GM06990 (cell line): ENCODE data around the gene ETV6.

Source experiments
- DNase-seq: peaks from one replicate; pipeline ENCODE4 v3.0.0-alpha.2; 2011; ENCODE audit not compliant: insufficient read length; ENCODE audit errors: extremely low read depth
- H3K27me3 ChIP-seq: replicated peaks from 2 replicates; pipeline ENCODE4 v1.6.0; 2011; ENCODE audit warnings: low read length; ENCODE audit not compliant: control insufficient read depth, insufficient read depth
- H3K36me3 ChIP-seq: 2 replicates; pipeline ENCODE4 v1.5.1; 2011; ENCODE audit warnings: low read length; ENCODE audit not compliant: control insufficient read depth, insufficient read depth
- H3K4me3 ChIP-seq: replicated peaks from 2 replicates; pipeline ENCODE4 v1.5.1; 2011; ENCODE audit warnings: low read depth, mild to moderate bottlenecking, control low read depth, low read length
- TF ChIP-seq, protein P1 (sequence below): IDR thresholded peaks from 2 replicates; pipeline ENCODE4 v1.5.1; 2011; ENCODE audit warnings: low read length, control low read depth, mild to moderate bottlenecking, inconsistent platforms; ENCODE audit not compliant: insufficient read depth, poor library complexity, severe bottlenecking

ETV6 gene

DNA sequence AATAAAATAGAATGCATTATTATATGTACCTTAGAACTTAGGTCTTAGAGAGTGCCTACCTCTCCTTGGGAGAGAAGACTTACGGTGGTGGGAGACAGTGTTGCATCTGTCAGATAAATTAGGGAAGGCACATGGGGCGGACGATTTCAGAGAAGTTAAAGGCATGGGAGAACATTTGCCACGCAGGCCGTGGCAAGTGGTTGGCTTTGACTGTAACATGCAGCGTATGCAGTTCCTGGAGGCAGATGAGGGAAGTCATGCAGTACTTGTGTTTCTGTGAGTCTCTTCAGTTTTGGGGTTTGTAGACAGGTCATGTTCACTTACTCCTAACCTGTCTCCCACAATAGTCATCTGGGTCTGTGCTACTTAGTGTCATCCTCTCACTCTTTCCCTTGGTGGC, 43.6 kb downstream of the ETV6 start:
- no peak overlapping the region for H3K4me3 ChIP-seq
- peaks cover 7% of the 10 kb centered on the region for H3K36me3 ChIP-seq
- TF ChIP-seq, protein P1, sequence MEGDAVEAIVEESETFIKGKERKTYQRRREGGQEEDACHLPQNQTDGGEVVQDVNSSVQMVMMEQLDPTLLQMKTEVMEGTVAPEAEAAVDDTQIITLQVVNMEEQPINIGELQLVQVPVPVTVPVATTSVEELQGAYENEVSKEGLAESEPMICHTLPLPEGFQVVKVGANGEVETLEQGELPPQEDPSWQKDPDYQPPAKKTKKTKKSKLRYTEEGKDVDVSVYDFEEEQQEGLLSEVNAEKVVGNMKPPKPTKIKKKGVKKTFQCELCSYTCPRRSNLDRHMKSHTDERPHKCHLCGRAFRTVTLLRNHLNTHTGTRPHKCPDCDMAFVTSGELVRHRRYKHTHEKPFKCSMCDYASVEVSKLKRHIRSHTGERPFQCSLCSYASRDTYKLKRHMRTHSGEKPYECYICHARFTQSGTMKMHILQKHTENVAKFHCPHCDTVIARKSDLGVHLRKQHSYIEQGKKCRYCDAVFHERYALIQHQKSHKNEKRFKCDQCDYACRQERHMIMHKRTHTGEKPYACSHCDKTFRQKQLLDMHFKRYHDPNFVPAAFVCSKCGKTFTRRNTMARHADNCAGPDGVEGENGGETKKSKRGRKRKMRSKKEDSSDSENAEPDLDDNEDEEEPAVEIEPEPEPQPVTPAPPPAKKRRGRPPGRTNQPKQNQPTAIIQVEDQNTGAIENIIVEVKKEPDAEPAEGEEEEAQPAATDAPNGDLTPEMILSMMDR, result no peak
- no peak for DNase-seq
- H3K27me3 ChIP-seq, result no peaks in the 10 kb centered on the region

DNA sequence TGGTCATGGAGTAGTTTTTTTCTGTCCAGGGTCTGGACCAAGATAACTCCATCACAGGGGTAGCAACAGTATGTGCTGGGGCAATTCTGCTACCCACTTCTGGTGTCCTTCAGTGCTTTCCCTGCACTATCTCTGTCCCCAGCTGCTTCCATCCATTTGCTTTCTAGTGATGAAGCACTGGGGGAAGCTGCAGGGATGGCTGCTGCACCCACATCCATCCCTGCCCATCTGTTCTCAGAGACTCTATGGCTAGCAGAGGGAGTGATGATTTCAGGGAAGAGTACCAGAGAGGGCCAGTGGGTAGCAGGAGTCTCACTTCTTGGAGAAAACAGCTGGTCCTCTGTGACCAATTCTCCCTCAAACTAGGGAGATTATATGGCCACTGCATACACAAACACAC, 44.1 kb downstream of the ETV6 start:
- TF ChIP-seq, protein P1, result no peak
- Histone ChIP-seq H3K36me3 (peaks cover 7% of the 10 kb centered on the region), H3K4me3 (no peak overlapping the region), H3K27me3 (no peaks in the 10 kb centered on the region)
- DNase-seq, result no peak

DNA sequence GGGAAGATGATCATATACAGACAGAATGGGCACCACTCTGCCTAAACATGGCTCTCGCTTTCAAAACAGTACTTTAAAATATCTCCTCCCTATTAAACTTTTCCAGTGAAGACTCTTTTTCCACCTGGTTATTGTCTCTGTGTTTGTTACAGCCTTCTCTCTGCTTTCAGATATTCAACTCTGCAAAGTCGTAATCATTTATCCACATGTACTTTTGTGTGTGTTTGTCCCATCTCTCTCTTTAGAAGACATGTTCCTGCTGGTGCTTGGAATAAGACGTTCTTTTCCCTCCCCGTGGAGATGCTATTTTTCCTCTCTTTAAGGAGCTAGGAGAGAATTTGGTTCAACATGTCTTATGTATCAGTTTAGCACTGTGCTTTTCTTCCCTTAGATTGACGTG, 45.1 kb downstream of the ETV6 start:
- TF ChIP-seq, protein P1, result no peak
- Histone ChIP-seq H3K27me3 (no peaks in the 10 kb centered on the region), H3K36me3 (peaks cover 7% of the 10 kb centered on the region), H3K4me3 (no peak overlapping the region)
- no peak for DNase-seq

DNA sequence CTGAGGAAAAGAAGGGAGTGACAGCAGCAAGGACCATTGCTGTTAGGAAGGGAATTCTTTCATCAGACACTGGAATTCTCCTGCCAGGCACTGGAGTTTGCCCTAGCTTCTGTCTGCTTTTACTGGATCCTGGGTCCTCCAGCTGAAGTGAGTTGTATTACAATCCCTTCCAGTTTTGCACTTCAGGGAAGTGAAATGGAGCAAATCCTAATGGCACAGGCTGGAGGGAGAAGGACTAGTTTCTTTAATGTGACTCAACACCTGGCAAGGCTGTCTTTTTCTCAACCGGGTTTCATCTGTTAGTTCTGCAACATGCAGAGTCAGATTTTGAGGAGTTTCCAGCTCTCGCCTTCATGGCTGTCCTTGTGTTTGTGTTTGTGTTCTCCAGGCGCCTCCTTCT, 45.8 kb downstream of the ETV6 start:
- TF ChIP-seq, protein P1, result no peak
- H3K27me3 ChIP-seq, result no peaks in the 10 kb centered on the region
- DNase-seq, result no peak
- peaks cover 4% of the 10 kb centered on the region for H3K36me3 ChIP-seq
- H3K4me3 ChIP-seq, result no peak overlapping the region

DNA sequence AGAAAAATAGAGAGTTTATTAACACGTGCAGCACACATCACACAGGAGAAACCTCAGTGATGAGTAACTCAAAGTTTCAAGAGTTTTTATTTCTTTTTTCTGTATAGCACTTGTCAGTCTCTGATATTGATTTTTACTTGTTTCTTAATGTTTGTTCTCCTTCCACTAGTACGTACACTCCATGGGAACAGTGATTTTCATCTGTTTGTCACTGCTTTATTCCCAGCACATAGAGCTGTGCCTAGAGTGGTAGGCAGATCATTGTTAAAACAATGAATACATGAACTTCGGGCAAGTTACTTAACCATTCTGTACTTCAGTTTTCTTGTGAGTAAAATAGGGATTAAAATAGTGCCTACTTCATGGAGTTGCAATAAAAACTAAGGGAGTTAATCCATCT, 46.6 kb downstream of the ETV6 start:
- DNase-seq, result no peak
- Histone ChIP-seq H3K36me3 (peaks cover 4% of the 10 kb centered on the region), H3K27me3 (no peaks in the 10 kb centered on the region), H3K4me3 (no peak overlapping the region)
- TF ChIP-seq, protein P1, result no peak

DNA sequence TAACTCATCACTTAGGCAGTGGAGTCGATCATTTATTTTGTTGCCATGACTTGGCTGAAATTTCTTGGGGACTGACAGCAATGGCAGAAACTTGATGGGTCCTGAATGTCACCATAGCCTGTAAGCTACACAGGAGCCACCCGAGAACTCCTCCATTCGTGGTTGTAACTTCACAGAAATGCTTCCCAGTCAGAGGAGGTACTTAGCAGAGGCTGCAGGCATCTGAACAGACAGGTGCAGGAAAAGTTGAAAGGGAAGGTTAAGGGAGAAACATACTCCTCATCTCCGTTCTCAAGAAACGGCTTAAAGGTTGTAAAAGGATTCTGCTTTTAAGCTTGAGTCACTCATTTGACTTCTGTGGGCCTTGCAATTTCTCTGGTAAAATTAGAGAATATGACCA, 47.7 kb downstream of the ETV6 start:
- DNase-seq, result no peak
- Histone ChIP-seq H3K4me3 (no peak overlapping the region), H3K27me3 (no peaks in the 10 kb centered on the region), H3K36me3 (peaks cover 4% of the 10 kb centered on the region)
- TF ChIP-seq, protein P1, result no peak
